Activated T-cell treated with anti-CD3 and anti-CD28 coated beads for 24 hours (primary cell): ENCODE data around the gene OR52L1.
"Not testable (repeated sequence)": the region's sequence is repeated elsewhere in the genome, so short reads cannot be mapped to it uniquely, and the experiment has no call there.

ENCODE experiments used
- DNase-seq: peaks from one replicate; pipeline ENCODE4 v3.0.0-alpha.2; 2020; ENCODE audit warnings: low read depth

The OR52L1 gene

DNA sequence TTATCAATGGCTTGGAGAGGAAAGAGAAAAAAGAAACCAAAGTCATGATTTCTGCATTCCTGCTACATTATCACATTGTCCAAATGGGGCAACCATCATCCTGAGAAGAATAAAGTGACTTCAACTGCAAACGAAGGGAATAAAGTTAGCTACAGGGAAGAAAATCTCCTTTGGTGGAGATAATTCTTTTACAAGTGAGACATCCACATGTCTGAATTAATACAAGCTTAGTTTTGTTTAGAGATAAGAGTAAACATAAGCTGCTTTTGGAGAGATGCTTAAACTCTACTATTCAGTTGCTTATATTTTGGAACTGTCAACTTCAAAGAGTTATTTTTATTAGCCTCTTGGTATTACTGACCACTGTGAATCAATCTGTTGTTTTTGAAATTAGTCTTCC lies at the start of gene OR52L1:
TSS of gene OR52L1 (minus strand) at position 101 of the 400 bp plus-strand sequence. CDS start at position 46, 55 bp downstream.
- DNase-seq = no peak

DNA sequence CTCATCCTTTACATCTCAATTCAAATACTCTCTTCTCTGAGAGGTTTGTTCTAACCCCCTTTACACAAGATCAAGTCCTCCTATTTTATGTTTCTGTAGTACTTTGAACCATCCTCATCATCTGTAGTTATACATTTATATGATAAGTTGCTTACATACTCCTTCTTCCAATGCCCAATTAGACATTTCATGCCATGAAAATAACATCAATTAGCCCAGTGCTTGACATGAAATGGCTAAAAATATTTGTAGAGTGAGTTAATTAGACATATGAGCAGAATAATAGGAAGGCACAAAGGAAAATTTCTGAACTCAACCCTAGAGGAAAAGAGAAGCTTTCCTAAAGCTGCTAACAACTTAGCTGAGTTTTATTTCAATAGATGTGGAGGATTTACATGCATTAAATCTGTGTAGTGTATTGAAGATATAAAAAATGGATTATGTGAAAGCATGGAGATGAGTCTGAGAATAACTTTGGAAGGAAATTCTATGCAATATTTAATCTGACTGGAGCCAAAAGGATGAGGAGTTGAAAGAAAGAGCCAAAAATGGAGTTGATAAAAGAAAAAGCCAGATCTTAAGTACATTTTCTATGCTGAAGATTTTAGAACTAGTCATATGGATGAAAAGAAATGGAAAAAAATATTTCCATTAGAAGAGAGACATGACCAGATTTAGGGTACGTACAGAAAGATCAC lies 44.1 kb upstream of the OR52L1 start, which contains the start of gene OR56A1:
TSS of gene OR56A1 (minus strand) at position 51 of the 698 bp plus-strand sequence. CDS start 3,066 bp downstream, outside the sequence.
- no peak for DNase-seq

DNA sequence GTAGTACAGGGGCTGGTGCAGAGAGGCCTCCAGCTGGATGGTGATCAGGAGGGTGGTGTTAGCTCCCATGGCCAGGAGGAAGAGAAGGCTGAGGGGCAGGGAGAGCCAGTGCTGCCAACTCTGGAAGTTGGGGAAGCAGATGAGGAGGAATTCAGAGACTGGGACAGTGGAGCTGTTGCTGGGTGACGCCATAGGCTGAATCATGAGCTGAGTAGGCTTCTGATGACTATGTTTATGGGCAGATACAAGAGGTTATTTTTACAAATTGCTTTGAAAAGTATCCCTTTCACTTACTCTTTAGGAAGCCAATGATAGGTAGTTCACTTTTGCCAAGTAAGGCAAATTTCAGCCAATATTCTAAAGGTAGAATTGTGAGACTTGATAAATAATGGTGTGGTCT lies 40.7 kb upstream of the OR52L1 start:
- DNase-seq = no peak

DNA sequence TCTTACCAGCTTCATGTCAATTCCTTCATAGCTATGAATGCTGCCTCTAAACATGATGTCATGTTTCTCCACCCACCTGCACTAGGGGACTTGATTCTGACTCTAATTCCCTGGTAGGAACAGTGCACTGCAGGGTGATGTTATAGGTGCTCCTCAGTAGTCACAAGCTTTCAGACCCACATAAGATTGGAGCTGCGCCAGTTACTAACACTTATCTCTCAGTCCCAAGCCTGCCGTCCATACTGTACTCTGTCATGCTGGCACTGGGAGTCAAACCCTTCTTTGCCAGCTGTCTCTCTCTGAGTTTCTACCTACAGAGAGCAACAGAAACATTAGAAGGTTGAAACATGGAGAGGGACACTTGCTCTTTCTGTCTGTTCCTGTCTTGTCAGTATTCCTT lies 38.3 kb upstream of the OR52L1 start:
- DNase-seq = no peak

DNA sequence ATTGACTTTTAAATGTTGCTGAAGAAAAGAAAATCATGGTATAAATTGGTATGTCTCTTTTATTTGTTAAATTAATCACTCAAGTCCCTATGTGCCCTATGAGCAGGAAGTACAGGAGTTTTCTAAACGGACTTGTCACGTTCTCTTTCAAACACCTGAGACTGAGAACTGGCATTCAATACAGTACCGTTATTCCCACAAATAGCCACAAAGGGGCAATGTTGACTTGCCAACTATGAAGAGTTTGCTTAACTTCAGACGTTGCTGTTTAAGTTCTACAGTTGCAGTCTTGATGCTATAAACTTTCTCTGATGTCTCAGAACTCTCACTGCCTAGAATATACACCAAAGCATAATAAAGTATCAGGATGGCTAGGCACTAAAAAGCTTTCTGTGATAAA lies 36.2 kb upstream of the OR52L1 start:
- no peak for DNase-seq

DNA sequence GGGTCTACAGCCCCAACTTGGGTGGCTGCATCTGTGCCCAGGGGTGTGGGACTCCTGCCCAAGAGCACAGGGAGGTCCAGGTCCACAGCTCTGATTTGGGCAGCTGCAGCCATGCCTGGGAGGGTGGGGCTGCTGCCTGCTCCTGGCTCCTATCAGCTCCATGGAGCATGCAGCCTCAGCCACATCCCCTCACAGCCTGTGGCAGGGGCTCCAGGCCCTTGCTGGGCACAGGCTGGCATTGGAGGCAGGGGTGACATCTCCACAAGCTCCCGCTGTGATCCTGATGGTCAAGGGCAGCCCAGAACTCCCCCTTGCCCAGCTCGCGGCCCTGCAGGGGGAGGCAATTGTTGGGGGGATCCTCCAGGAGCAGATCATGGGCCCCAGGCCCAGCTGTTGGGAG lies 26.3 kb upstream of the OR52L1 start:
- no peak for DNase-seq

DNA sequence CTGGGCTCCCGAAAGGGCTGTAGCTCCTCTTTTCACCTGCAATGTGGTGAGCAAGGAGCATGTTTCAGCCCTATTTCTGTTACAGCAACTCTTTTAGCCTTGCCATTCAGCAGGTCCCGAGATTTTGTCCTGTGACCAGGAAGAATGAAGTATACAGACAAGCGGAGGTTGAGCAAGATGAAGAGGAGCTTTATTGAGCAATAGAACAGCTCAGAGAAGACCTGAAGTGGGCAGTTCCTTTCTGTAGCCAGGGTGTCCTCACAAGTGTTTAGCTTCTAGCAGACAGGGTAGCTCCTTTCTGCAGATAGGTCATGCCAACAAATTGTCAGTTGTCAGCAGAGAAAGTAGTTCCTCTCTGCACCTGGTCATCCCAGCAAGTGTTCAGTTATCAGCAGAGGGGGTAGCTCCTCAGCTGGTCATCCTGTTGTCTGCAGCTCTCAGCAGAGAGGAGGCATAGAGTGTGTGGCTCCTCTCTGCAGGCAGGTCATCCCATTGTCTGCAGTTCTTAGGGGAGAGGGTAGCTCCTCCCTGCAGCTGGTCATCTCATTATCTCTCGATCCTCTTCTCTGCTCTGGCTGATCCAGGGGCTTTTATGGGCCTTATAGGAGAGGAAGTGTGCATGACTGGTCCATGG lies 25.4 kb upstream of the OR52L1 start:
- DNase-seq = no peak

DNA sequence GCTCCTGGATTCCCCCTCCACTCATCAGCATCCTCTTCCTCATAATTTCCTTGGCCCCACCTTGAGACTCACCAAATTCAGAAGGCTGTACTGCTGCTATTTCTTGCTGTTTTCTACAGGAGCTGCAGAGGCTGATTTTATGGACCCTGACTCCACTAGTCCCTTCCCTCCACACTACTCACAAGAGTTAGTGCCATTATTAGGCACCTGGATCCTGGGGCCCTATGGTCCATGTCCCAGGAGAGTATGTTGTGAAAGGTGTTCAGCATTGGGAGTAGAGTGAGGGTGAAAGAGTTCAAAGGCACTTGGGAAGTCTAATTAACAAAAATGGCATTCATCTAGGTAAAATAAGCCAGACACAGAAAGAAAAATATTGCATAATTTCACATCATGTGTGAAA lies 20.1 kb upstream of the OR52L1 start, which contains the start of gene OR56A4:
TSS of gene OR56A4 (minus strand) at position 101 of the 400 bp plus-strand sequence. CDS start 3,954 bp downstream, outside the sequence.
- no peak for DNase-seq

DNA sequence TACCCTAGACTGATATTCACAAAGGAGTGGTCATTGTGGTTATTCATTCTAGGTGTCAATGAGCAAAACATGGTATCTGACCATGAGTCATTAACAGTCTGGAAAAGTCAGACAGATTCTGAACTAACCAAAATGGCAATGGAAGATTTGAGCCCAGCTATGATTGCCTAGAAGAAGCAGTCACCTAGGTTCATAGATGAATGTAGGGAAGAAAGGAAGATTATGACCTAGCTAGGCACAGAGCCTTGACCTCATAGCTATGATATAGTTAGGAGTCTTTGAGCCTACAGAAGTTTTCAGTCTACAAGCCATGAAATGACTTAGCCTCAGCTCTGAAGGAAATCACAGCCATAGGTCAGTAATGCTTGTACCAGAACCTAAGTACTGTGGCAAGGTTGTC lies 19.6 kb upstream of the OR52L1 start:
- no peak for DNase-seq

DNA sequence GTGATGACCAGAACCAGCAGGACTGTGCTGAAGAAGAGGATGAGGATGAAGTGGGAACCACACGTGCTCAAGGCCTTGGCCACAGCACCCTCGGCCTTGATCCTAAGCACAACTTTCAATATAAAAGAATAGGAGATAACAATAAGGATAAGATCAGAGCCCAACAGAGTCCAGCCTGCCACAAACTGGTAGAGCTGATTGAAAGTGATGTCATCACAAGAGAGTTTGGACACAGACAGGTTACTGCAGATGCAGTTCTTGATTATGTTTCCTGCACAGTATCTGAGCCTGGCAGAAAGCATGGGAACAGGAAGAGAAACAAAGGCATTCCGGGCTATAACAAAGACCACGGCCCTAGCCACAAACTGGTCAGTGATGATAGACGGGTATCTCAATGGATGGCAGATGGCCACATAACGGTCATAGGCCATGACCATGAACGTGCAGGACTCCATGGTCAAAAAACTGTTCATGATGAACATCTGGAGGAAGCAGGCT lies 15.5 kb upstream of the OR52L1 start:
- no peak for DNase-seq

DNA sequence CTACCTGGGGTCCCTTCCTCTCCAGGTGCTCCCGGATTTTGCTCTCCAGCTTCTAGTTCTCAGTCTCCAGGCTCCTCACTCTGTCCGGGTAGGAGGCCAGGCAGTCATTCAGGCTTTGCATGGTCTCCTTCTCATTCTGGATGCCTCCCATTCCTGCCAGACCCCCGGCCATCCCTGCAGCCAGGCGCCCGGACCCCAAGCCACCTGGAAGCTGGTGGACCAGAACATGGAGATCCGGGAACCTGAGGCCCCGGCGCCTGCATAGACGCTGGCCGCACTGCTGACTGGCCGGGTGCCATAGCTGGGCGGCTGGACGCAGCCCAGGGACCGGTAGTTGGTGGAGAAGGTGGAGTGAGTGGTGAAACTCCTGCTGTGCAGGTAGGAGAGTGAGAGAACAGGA lies 8.0 kb upstream of the OR52L1 start:
- no peak for DNase-seq

DNA sequence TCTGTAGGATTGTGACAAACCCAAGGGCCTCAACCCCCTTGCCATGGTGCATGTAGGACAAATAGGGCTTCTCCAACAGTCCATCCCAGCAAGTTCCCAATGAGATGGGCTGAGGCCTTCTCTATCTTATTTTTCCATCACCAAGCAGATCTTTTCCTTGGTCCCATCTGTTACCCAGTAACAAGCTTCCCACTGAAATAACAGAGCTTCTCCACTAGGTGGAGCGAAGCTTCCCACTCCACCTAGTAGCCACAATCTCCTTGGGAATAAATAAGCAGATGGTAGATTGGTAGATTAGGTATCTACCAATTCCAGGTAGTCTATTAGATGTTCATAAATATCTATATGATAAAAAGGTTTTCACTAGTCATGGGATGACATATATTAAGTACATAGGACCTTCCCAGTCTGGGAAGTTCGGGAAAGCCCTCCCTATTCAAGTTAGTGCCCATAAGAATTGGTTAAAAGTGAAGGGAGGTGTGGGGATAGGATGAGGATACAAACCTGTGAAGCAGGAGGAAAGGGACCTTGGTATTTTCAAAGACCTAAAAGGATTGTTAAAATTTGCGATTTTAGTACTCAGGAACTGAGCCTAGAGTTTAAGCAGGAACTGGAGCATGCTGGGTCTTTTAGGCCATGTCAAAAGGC lies 5.9 kb upstream of the OR52L1 start:
- no peak for DNase-seq

DNA sequence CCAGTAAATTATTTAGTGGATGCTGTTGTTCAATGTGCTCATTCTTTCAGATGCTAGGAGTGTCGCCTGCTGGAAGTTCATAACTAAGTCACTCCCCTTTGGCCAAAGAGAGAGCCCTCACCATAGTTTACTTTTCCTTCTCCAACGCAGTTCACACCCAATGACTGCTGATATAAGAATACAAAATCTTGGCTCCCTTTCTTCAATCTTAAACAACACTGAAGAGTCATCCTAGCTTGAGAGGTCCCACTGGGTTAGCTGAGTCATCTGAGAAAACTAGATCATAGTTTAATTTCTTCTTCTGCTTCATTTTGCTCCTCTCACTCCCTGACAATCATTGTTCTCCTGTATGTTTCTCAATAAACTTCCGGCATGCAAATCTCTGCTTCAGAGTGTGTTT lies 5.4 kb upstream of the OR52L1 start:
- DNase-seq = no peak

DNA sequence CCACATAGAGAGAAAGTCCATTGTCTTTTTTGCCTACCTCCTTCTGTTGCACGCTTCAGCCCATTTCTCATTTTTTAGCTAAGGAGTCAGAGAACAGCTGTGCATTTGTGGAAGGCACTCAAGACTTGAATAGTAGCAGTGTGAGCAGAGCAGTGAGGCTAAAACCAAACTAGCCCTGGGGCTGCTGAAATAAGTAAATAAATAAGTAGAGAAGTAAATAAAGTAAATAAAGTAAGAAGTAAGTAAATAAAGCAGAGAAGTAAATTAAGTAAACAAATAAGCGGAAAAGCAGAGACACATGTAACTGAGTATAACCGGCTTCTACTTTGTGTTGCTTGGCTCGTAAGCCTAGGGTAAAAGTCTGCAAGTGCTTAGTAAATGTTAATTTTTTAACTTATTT lies 2.4 kb upstream of the OR52L1 start:
- DNase-seq = no peak

DNA sequence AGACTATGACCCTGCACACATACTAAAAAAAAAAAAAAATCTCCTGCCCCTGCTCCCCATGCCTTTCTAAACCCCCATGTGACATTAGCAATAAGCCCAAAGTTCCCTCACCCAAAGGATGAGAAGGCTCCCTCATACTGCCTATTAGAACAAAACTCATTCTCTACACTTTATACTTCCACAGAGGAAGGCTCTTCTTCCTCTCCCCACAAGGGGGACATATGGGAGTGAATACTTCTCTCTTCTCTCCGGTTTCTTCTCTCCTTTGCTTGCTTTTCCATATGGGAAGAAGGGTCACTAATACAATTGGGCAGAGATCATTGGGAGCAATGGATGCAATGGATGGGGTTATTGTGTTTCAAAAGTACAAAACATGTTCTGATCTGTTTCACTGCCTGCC lies 3.3 kb downstream of the OR52L1 start:
- no peak for DNase-seq

DNA sequence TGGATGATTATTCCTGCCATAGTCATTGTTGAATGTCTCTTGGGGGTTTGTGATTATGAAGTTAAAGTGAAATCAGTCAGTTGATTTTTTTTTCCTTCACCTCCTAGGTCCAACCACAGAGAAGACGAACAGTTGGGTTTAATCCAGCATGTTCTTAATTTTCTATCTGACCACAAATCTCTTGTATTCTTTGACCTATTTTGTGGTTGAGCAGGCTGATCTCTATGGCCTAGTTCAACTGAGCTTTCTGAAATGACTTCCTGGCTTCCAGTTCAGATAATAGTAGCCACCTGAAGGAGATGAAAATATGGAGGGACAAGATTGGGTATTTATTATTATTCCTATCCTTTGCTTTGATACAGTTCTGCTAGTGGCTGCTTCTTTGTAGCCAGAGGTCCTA lies 13.3 kb downstream of the OR52L1 start:
- DNase-seq = no peak

DNA sequence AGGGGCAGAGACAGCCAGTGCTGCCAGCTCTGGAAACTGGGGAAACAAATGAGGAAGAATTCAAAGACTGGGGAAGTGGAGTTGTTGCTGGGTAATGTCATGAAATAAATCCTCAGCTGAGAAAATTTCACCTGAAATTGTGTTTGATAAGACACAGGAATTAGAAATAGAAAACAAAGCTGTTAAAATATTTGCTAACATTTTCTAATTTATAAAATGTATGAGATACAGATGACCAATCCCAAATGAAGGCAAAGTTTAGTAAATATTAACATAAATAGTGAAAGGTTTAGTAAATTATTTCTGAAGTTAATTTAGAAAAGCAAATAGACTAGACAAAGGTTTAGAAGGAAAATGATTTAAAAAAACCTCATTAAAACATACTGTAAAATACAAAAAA lies 18.4 kb downstream of the OR52L1 start, which contains the start of gene OR56A5:
TSS of gene OR56A5 (minus strand) at position 101 of the 400 bp plus-strand sequence. CDS start at position 101, 0 bp downstream.
- DNase-seq = no peak

DNA sequence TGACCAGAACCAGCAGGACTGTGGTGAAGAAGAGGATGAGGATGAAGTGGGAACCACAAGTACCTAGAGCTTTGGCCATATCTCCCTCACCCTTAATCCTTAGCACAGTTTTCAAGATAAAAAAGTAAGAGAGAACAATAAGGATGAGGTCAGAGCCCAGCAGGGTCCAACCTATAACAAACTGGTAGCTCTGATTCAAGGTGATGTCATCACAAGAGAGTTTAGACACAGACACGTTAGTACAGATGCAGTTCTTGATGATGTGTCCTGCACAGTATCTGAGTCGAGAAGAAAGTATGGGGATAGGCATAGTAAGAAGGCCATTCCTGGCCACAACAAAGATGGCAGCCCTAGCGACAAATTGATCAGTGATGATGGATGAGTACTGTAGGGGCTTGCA lies 19.1 kb downstream of the OR52L1 start:
- DNase-seq = no peak

DNA sequence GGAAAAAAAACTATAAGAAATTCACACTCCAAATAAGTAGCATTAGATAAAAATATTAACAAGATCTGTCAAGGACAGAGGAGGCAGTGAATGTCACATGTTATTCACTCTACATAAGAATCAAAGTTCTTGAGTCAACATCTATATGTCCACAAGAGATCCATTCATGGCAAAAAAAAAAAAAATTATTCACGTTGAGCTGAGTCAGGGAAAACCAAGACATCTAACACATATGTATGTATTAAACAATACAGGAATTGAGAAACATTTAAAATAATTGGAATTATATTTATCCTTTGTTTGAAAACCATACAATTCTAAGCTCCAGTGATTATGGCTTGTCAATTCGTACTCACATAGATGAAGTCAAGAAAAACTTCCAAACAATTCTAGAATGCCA lies 19.8 kb downstream of the OR52L1 start:
- no peak for DNase-seq

DNA sequence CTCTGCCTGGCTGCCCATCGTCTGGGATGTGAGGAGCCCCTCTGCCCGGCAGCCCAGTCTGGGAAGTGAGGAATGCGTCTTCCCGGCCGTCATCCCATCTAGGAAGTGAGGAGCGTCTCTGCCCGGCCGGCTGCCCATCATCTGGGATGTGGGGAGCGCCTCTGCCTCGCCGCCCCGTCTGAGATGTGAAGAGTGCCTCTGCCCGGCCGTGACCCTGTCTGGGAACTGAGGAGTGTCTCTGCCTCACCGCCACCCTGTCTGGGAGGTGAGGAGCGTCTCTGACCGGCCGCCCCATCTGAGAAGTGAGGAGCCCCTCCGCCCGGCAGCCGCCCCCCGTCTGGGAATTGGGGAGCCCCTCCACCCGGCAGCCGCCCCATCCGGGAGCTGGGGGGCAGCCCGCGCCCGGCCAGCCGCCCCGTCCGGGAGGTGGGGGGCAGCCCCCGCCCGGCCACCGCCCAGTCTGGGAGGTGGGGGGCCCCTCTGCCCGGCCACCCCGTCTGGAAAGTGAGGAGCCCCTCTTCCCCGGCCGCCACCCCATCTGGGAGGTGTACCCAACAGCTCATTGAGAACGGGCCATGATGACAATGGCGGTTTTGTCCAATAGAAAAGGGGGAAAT lies 26.0 kb downstream of the OR52L1 start:
- DNase-seq = not testable (repeated sequence)

DNA sequence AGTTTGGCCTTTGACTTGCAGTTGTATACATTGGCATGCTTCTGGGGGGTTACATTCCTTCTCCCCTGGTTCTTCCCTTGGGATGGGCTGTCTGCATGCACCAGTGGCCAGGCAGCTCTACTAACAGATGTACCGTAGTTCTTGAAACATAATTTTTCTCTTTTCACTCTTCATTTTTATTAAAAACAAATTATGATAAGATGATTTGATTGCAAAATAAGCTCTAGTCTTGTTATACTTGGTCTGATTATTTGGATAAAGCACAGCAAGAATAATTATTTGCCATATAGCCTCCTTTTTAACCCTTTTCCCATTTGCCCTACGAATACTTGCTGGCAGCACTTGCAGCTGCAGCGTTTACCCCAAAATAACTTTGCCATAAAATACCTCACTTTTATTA lies 31.2 kb downstream of the OR52L1 start:
- no peak for DNase-seq

DNA sequence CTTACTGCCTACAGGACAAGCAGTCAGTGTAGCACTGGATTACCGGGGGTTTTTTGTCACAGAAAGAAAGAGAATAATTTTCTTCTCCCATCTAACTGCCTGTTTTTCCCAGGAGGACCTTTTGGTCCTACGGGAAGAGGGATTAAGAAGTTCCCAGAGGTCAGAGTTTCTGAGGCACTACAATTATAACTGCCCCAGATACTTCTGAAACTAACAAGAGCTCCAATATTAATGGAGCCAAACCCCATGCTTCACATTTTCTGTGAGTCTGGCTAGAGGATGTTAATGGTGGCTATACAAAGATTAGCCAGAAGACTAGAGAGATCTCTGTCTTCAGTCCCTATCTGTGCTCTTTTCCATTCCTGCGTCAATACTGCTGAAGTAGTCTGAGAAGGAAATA lies 44.8 kb downstream of the OR52L1 start, which contains the start of gene OR56A3:
TSS of gene OR56A3 (plus strand) at position 301 of the 400 bp plus-strand sequence. CDS start 5,096 bp downstream, outside the sequence.
- DNase-seq = no peak
